IMR-90 (cell line): Measurements from ENCODE around the gene ENHO. TPM values are rescaled to one million over a fixed set of nuclear protein-coding genes. Genes with fewer than 3 reads are reported as not detected.

Source experiments
- ATAC-seq: fragments of 200-7000 bp; cut with Tn5 transposase; 2 replicates; pipeline ENCODE4 v1.9.1; 2020; ENCODE audit warnings: low read depth, mild to moderate bottlenecking, moderate library complexity
- BruUV-seq: library from RNA; stranded (reverse); fragments of 400-500 nt; replicated peaks from 2 replicates; lab custom pipeline; 2021; lab: Mats Ljungman, UMichigan
- CTCF ChIA-PET: fragments of 300-600 bp; formaldehyde crosslinking; extraction: SDS; loops from one replicate; lab custom pipeline; 2021; ENCODE audit warnings: antibody characterized with exemption; lab: Yijun Ruan, JAX
- POLR2A ChIA-PET: fragments of 300-600 bp; sonication (Branson Sonifier 250); formaldehyde crosslinking; loops from one replicate; lab custom pipeline; 2022; ENCODE audit warnings: antibody characterized with exemption; ENCODE audit not compliant: unreplicated experiment; lab: Charles Lee
- DNase-seq: peaks from one replicate; pipeline ENCODE4 v3.0.0; 2013
- H2AFZ ChIP-seq: replicated peaks from 2 replicates; pipeline ENCODE3; 2013; ENCODE audit warnings: low read length, mild to moderate bottlenecking; ENCODE audit not compliant: poor library complexity
- H2AK5ac ChIP-seq: 2 replicates; pipeline ENCODE4 v1.6.1; 2013; ENCODE audit warnings: low read depth, low read length, inconsistent platforms
- H2AK9ac ChIP-seq: replicated peaks from 2 replicates; pipeline ENCODE3; 2013; ENCODE audit warnings: mild to moderate bottlenecking, low read depth, low read length, moderate library complexity; ENCODE audit not compliant: poor library complexity
- H2BK120ac ChIP-seq: 2 replicates; pipeline ENCODE4 v1.6.1; 2013; ENCODE audit warnings: low read depth, low read length, inconsistent platforms
- H2BK15ac ChIP-seq: 3 replicates; pipeline ENCODE4 v1.6.1; 2013; ENCODE audit warnings: low read depth, low read length, inconsistent platforms
- H2BK20ac ChIP-seq: 2 replicates; pipeline ENCODE4 v1.6.1; 2013; ENCODE audit warnings: low read depth, mild to moderate bottlenecking, inconsistent platforms, low read length, moderate library complexity
- H2BK5ac ChIP-seq: 2 replicates; pipeline ENCODE4 v1.6.1; 2013; ENCODE audit warnings: mild to moderate bottlenecking, low read depth, low read length, inconsistent platforms; ENCODE audit not compliant: poor library complexity, severe bottlenecking
- H3K14ac ChIP-seq: replicated peaks from 2 replicates; pipeline ENCODE4 v1.6.1; 2013; ENCODE audit warnings: low read depth, low read length, inconsistent platforms
- H3K18ac ChIP-seq: 2 replicates; pipeline ENCODE4 v1.6.1; 2013; ENCODE audit warnings: low read depth, low read length, control low read depth
- H3K23ac ChIP-seq: 2 replicates; pipeline ENCODE4 v1.6.1; 2013; ENCODE audit warnings: low read depth, low read length, inconsistent platforms
- H3K27ac ChIP-seq: 2 replicates; pipeline ENCODE4 v1.5.1; 2013; ENCODE audit warnings: mild to moderate bottlenecking, control low read depth, low read length; ENCODE audit not compliant: insufficient read depth
- H3K27me3 ChIP-seq: 2 replicates; pipeline ENCODE4 v1.6.1; 2013; ENCODE audit warnings: low read length; ENCODE audit not compliant: control insufficient read depth, insufficient read depth
- H3K36me3 ChIP-seq: 2 replicates; pipeline ENCODE4 v1.6.1; 2013; ENCODE audit warnings: low read length, mixed read lengths; ENCODE audit not compliant: control insufficient read depth, insufficient read depth
- H3K4ac ChIP-seq: 2 replicates; pipeline ENCODE4 v1.6.1; 2013; ENCODE audit warnings: low read depth, low read length, inconsistent platforms
- H3K4me1 ChIP-seq: 2 replicates; pipeline ENCODE4 v1.6.1; 2013; ENCODE audit warnings: low read length, mixed read lengths; ENCODE audit not compliant: control insufficient read depth, insufficient read depth
- H3K4me2 ChIP-seq: 2 replicates; pipeline ENCODE4 v1.6.1; 2013; ENCODE audit warnings: low read depth, mild to moderate bottlenecking, control low read depth, low read length, moderate library complexity
- H3K4me3 ChIP-seq: 2 replicates; pipeline ENCODE4 v1.5.1; 2013; ENCODE audit warnings: low read depth, mild to moderate bottlenecking, control low read depth, low read length, moderate library complexity; ENCODE audit not compliant: insufficient read depth
- H3K56ac ChIP-seq: 2 replicates; pipeline ENCODE4 v1.6.1; 2013; ENCODE audit warnings: low read length, inconsistent platforms; ENCODE audit not compliant: insufficient read depth; ENCODE audit errors: extremely low read depth
- H3K79me1 ChIP-seq, 2 experiments: 2 replicates each; pipeline ENCODE4 v1.6.1; 2013; ENCODE audit warnings: low read length in 2 of 2, inconsistent platforms in 1 of 2, low read depth in 1 of 2
- H3K9ac ChIP-seq: 2 replicates; pipeline ENCODE4 v1.6.1; 2013; ENCODE audit warnings: low read depth, low read length, control low read depth
- H3K9me1 ChIP-seq: 2 replicates; pipeline ENCODE4 v1.6.1; 2013; ENCODE audit warnings: low read length, inconsistent platforms; ENCODE audit not compliant: insufficient read depth
- H3K9me3 ChIP-seq: 2 replicates; pipeline ENCODE4 v1.6.1; 2013; ENCODE audit warnings: low read length; ENCODE audit not compliant: control insufficient read depth, insufficient read depth
- H4K20me1 ChIP-seq: 2 replicates; pipeline ENCODE4 v1.6.1; 2013; ENCODE audit warnings: low read length, inconsistent platforms; ENCODE audit not compliant: insufficient read depth
- H4K5ac ChIP-seq: 2 replicates; pipeline ENCODE4 v1.6.1; 2013; ENCODE audit warnings: mild to moderate bottlenecking, low read depth, low read length, control low read depth
- H4K8ac ChIP-seq, 2 experiments: 2 replicates each; pipeline ENCODE4 v1.6.1; 2013; ENCODE audit warnings: low read depth in 2 of 2, low read length in 2 of 2, control low read depth in 1 of 2, inconsistent platforms in 1 of 2
- H4K91ac ChIP-seq: 2 replicates; pipeline ENCODE4 v1.6.1; 2013; ENCODE audit warnings: low read depth, low read length, inconsistent platforms; ENCODE audit not compliant: insufficient read depth
- CEBPB ChIP-seq: IDR thresholded peaks from 2 replicates; pipeline ENCODE4 v1.6.1; 2012; ENCODE audit warnings: low read depth, low read length, improper control_type of control experiment
- CHD1 ChIP-seq: IDR thresholded peaks from 2 replicates; pipeline ENCODE4 v1.6.1; 2012; ENCODE audit warnings: low read depth, low read length, improper control_type of control experiment
- CTCF ChIP-seq: conservative IDR thresholded peaks from 2 replicates; pipeline ENCODE4 v1.5.1; 2012; ENCODE audit warnings: mild to moderate bottlenecking, low read depth, low read length, improper control_type of control experiment
- FOS ChIP-seq: fragments of 150-350 bp; IDR thresholded peaks from 2 replicates; pipeline ENCODE4 v1.6.1; 2016; ENCODE audit warnings: low read depth, low read length
- MAFK ChIP-seq: IDR thresholded peaks from 2 replicates; pipeline ENCODE4 v1.6.1; 2012; ENCODE audit warnings: low read depth, low read length, improper control_type of control experiment
- MAZ ChIP-seq: IDR thresholded peaks from 2 replicates; pipeline ENCODE4 v1.6.1; 2012; ENCODE audit warnings: low read depth, mild to moderate bottlenecking, low read length, improper control_type of control experiment, moderate library complexity, borderline replicate concordance
- MXI1 ChIP-seq: IDR thresholded peaks from 2 replicates; pipeline ENCODE4 v1.6.1; 2012; ENCODE audit warnings: low read depth, mild to moderate bottlenecking, low read length, moderate library complexity, borderline replicate concordance
- NFE2L2 ChIP-seq: fragments of 150-350 bp; IDR thresholded peaks from 2 replicates; pipeline ENCODE4 v1.6.1; 2016; ENCODE audit warnings: low read depth, mild to moderate bottlenecking, low read length
- RAD21 ChIP-seq: IDR thresholded peaks from 2 replicates; pipeline ENCODE4 v1.6.1; 2012; ENCODE audit warnings: low read length, improper control_type of control experiment
- RCOR1 ChIP-seq: IDR thresholded peaks from 2 replicates; pipeline ENCODE4 v1.6.1; 2012; ENCODE audit warnings: mild to moderate bottlenecking, low read length, improper control_type of control experiment; ENCODE audit not compliant: insufficient replicate concordance
- RFX5 ChIP-seq: IDR thresholded peaks from 2 replicates; pipeline ENCODE4 v1.8.0; 2012; ENCODE audit warnings: low read depth, mild to moderate bottlenecking, low read length, moderate library complexity
- WGBS, 2 experiments: methylation state at CpG; one replicate each; pipeline versions ENCODE4 v1.1.5 to v1.1.7; 2013; ENCODE audit warnings: missing lambda C conversion rate in 2 of 2; ENCODE audit not compliant: insufficient read length in 1 of 2; ENCODE audit errors: extremely low coverage in 2 of 2; 5-methylcytosine and 5-hydroxymethylcytosine counted together
- dilution Hi-C: fragments of 300-500 bp; cut with HindIII; formaldehyde crosslinking; loops from one replicate; pipeline ENCODE4 v1.14.3; 2018; ENCODE audit warnings: low sequenced_read_pairs; ENCODE audit not compliant: unreplicated experiment
- in situ Hi-C: fragments of 300-500 bp; cut with MboI; formaldehyde crosslinking; loops from 3 replicates; pipeline ENCODE4 v1.14.3; 2019; ENCODE audit warnings: low sequenced_read_pairs, inconsistent platforms, mixed read lengths
- intact Hi-C: fragments of 100-400 bp; cut with micrococcal nuclease; formaldehyde crosslinking; loops from 2 replicates; pipeline ENCODE4 v1.10.0; 2022
- polyA plus RNA-seq, 3 experiments: library from polyadenylated mRNA; depleted of rRNA; stranded (reverse); fragments of >200 nt; gene quantifications; 2 replicates each; pipeline ENCODE4 v1.2.3, GENCODE V29; 2012; ENCODE audit warnings: low replicate concordance in 1 of 3
- total RNA-seq: library from RNA; depleted of rRNA; stranded (reverse); fragments of >200 nt; gene quantifications from 2 replicates; pipeline ENCODE4 v1.2.3, GENCODE V29; 2012

The ENHO gene
- total and polyA plus RNA-seq, 2 of the 4 experiments (the other 2 are of a cell fraction), result not detected

- no peak for TF ChIP-seq RFX5
Measured at GRCh38 chr9:34522091-34522887, 501 bp downstream of the ENHO start (continued).

- TF ChIP-seq RAD21 (no peak), CTCF (no peak), CHD1 (no peak), MXI1 (no peak), MAFK (no peak), MAZ (no peak), NFE2L2 (no peak), FOS (no peak), RCOR1 (no peak), CEBPB (no peak)
- no peak for ATAC-seq
- Histone ChIP-seq H2AK5ac (no peak overlapping the region), H4K5ac (no peak overlapping the region), H2BK120ac (no peak overlapping the region), H3K9me3 (no peaks in the 10 kb centered on the region), H3K56ac (no peak overlapping the region), H2BK15ac (no peak overlapping the region), H2AFZ (no peak overlapping the region), H2AK9ac (peak overlapping the region; percentile 10), H3K36me3 (no peaks in the 10 kb centered on the region), H3K23ac (no peak overlapping the region), H3K27me3 (peaks cover 58% of the 10 kb centered on the region), H2BK20ac (no peak overlapping the region), H4K20me1 (peaks cover 5% of the 10 kb centered on the region), H3K27ac (no peak overlapping the region), H3K4me3 (no peak overlapping the region), H4K91ac (no peak overlapping the region), H4K8ac (no peak overlapping the region), H3K9me1 (no peaks in the 10 kb centered on the region), H3K4me2 (no peak overlapping the region), H3K4me1 (no peaks in the 10 kb centered on the region), H3K79me1 (no peaks in the 10 kb centered on the region), H3K9ac (no peak overlapping the region), H2BK5ac (no peak overlapping the region), H3K4ac (no peak overlapping the region), H3K18ac (no peak overlapping the region), H3K14ac (no peak overlapping the region)
- in situ Hi-C loops (no loop called here), intact Hi-C loops (no loop called here), dilution Hi-C loops (no loop called here)
- DNase-seq, result no peak
- CTCF ChIA-PET, result no interaction called here
- no TSS peak for BruUV-seq
- POLR2A ChIA-PET, result no interaction called here
- 92% methylated on average over 5 of the region's 11 CpGs; no CpG with 5 or more reads in 1 of the 2 experiments for WGBS, 2 experiments
Measured at GRCh38 chr9:34521406-34522045, 1.3 kb downstream of the ENHO start.
